ENCODE results near the gene U2AF2.

- TF ChIP-seq NPAS2 (CRISPR knock-in tag; IDR thresholded peaks at IDR 0.05; ENCODE audit: borderline replicate concordance) (no peak), POLR2A (IDR thresholded peaks at IDR 0.05; ENCODE audit: low read length) (no peak), RFX5 (IDR thresholded peaks at IDR 0.05) (no peak), RAD21 (conservative IDR thresholded peaks at IDR 0.05 in 1 of 2, IDR thresholded peaks at IDR 0.05 in 1 of 2) (no peak), EP300 (IDR thresholded peaks at IDR 0.05) (no peak), HOXB13 (CRISPR knock-in tag; IDR thresholded peaks at IDR 0.05; ENCODE audit: low read depth) (no peak), PBX3 (IDR thresholded peaks at IDR 0.05) (no peak)
- TF ChIP-seq, protein P1, sequence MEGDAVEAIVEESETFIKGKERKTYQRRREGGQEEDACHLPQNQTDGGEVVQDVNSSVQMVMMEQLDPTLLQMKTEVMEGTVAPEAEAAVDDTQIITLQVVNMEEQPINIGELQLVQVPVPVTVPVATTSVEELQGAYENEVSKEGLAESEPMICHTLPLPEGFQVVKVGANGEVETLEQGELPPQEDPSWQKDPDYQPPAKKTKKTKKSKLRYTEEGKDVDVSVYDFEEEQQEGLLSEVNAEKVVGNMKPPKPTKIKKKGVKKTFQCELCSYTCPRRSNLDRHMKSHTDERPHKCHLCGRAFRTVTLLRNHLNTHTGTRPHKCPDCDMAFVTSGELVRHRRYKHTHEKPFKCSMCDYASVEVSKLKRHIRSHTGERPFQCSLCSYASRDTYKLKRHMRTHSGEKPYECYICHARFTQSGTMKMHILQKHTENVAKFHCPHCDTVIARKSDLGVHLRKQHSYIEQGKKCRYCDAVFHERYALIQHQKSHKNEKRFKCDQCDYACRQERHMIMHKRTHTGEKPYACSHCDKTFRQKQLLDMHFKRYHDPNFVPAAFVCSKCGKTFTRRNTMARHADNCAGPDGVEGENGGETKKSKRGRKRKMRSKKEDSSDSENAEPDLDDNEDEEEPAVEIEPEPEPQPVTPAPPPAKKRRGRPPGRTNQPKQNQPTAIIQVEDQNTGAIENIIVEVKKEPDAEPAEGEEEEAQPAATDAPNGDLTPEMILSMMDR (IDR thresholded peaks at IDR 0.05): no peak
Measured at GRCh38 chr19:55635334-55635717, 19.5 kb upstream of the U2AF2 start.
